Smooth muscle cell of the brain vasculature (primary cell): ENCODE results near the gene GYPC.

Experiments used
- DNase-seq: peaks from one replicate; pipeline ENCODE4 v3.0.0-alpha.2; 2012; ENCODE audit warnings: low read depth, low spot score

The GYPC gene

DNA sequence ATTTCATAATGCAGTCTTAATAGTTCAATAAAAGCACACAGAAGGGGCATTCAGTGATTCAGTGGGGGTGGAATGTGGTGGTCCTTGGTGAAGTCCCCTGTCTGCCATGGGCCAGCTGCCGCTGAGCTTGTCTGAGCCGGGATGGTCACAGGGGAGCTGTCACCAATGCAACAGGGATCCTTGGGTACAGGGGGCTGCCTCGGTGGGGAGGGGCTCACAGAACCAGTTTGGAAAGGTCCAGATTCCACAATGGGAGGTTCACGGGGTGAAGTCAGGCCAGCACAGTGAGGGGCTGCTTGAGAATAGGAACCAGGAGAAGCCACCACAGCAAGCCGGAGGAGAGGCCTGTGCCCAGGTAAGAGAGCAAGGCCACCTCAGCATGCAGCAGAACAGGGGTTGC, 75.4 kb downstream of the GYPC start:
- DNase-seq, result no peak

- DNase-seq, result no peak
These were observed 76.8 kb downstream of the GYPC start for GRCh38 chr2:126732682-126733245.

GRCh38 chr2:126733795-126734194, 77.8 kb downstream of the GYPC start:
- no peak for DNase-seq

- no peak for DNase-seq
These were observed 80.3 kb downstream of the GYPC start for GRCh38 chr2:126736133-126736874.

DNA sequence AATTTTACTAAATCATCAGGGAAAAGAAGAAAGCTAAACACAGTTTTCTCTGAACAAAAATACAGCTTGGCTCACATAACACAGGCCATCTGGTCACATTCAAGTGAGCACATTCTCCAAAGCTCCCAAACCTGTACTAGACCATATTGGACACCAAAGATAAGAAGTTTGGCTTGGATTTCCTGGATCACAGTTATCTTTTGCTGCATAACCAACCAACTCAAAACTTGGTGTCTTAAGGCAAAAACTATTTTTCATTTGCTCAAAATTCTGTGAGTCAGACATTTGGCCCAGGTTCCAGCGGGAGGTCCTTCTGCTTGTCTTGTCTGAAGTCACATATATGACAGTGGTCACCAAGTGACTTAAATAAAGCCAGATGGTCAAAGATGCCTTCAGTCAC, 83.2 kb downstream of the GYPC start:
- no peak for DNase-seq

- no peak for DNase-seq
These were observed 88.7 kb downstream of the GYPC start for GRCh38 chr2:126744640-126745039.
